T1000 (cell line): ENCODE data around the gene KCNK4.
"Not testable (repeated sequence)": the region's sequence is repeated elsewhere in the genome, so short reads cannot be mapped to it uniquely, and the experiment has no call there.

Source experiments
- DNase-seq: peaks from one replicate; lab custom pipeline; 2025; ENCODE audit warnings: mixed read lengths; lab: John Stamatoyannopoulos, UW

KCNK4 gene

DNA sequence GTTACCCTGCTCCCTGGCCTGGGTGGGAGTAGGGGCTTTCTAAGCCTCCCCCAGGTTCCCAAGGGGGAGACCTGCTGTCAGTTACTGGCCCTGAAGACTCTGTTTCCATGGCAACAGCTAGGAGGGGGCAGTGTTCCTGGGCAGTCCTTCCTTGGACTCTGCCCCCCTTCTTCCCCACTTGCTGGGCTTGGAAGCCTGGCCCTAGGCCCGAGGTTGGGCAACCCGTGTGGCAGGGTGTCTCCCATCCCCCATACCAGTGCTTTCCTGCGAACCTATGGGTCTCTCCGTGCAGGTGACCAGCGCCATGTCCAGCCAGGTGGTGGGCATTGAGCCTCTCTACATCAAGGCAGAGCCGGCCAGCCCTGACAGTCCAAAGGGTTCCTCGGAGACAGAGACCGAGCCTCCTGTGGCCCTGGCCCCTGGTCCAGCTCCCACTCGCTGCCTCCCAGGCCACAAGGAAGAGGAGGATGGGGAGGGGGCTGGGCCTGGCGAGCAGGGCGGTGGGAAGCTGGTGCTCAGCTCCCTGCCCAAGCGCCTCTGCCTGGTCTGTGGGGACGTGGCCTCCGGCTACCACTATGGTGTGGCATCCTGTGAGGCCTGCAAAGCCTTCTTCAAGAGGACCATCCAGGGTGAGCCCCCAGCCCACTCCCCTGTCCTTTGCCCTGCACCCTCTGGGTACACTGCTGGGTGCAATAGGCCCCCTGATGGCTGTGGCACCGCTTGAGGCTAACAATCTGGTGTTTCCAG lies 15.9 kb downstream of the KCNK4 start:
- DNase-seq: no peak

DNA sequence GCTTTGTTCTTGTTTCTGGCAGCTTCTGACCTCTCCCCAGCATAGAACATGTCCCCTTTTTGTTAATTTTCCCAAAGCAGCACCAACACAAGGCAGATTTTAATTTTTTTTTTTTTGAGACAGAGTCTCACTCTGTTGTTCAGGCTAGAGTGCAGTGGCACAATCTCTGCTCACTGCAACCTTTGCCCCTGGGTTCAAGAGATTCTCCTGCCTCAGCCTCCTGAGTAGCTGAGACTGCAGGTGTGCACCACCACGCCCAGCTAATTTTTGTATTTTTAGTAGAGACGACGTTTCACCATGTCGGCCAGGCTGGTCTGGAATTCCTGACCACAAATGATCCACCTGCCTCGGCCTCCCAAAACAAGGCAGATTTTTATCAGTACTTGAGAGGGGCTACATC lies 16.7 kb downstream of the KCNK4 start:
- DNase-seq: not testable (repeated sequence)

DNA sequence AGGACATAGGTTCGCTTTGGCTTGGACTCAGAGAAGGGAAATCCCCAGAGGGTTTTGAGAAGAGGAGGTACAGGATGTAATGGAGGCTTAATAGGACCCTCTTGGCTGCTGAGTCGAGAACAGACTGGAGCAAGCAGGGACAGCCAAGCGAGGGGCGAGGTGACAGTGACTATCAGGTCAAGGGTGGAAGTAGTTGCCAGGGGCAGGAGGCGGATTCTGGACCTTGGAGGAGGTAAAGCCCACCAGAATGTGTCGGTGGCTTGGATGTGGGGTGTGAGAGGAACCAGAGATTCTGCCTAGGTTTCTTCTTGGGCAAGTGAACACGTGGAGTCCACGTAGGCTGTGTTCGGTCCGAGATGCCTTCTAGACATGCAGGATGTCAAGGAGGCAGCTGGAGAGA lies 21.8 kb downstream of the KCNK4 start:
- DNase-seq: no peak

DNA sequence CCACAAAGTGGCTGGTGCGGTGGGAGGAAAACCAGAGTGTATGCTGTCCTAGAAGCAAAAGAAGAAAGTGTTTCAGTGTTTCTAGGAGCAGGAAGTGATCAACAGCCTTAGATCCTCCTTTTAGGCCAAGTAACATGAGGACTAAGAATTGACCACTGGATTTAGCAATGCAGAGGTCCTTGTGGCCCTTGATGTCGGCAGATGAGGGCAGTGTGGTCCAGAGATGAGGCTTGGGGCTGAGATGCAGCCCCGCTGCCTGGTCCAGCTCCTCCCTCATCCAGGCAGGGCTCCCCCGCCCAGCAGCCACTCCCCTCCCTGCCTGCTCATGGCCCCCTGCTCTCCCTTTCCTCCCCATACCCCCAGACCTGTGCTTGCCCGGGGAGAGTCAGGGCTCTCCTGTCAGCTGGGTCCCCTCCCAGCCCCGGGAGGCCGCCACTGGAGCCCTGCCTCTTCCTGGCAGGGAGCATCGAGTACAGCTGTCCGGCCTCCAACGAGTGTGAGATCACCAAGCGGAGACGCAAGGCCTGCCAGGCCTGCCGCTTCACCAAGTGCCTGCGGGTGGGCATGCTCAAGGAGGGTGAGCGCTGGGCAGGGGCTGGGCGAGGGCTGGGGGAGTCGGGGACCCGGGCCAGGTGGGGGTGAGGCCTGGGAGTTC lies 22.5 kb downstream of the KCNK4 start:
- DNase-seq: no peak

DNA sequence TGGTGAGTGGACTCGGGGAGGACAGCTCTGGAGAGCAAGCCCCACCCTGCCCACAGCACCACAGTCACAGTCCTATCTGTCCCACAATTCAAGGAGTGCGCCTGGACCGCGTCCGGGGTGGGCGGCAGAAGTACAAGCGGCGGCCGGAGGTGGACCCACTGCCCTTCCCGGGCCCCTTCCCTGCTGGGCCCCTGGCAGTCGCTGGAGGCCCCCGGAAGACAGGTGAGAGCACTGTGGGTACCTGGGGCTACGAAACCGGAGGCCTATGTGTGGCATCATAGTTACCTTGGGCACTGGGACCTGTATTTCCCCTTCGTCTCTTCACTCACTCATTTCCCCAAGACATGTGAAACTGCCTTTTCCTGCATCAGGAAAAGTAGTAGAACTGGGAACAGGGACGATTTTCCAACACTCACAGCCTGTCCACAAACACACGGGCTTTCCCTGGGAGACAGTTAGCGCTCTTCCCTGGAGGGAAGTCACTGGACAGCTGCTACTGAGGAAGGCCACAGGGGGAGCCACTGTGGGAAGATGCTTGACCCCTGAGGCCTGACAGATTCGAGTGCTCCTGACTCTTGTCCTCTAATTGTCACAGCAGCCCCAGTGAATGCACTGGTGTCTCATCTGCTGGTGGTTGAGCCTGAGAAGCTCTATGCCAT lies 23.2 kb downstream of the KCNK4 start:
- no peak for DNase-seq

DNA sequence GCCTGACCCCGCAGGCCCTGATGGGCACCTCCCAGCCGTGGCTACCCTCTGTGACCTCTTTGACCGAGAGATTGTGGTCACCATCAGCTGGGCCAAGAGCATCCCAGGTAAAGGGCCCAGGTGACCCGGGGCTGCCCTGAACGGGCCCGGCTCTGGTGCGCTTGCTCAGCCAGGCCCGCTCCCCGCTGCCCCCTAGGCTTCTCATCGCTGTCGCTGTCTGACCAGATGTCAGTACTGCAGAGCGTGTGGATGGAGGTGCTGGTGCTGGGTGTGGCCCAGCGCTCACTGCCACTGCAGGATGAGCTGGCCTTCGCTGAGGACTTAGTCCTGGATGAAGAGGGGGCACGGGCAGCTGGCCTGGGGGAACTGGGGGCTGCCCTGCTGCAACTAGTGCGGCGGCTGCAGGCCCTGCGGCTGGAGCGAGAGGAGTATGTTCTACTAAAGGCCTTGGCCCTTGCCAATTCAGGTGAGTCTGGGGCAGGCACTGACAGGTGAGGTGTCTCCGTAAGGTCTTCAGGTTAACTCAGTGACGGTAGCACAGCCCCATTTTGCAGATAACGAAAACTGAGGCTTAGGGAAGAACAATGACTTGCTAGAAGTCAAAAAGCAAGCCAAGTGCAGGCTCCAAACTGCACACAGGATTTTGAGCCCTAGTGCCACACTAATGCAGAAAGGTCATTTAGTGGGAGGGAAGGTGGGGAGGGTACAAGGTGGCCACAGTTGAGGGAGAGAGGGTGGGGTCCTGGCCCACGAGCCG lies 23.9 kb downstream of the KCNK4 start:
- no peak for DNase-seq

DNA sequence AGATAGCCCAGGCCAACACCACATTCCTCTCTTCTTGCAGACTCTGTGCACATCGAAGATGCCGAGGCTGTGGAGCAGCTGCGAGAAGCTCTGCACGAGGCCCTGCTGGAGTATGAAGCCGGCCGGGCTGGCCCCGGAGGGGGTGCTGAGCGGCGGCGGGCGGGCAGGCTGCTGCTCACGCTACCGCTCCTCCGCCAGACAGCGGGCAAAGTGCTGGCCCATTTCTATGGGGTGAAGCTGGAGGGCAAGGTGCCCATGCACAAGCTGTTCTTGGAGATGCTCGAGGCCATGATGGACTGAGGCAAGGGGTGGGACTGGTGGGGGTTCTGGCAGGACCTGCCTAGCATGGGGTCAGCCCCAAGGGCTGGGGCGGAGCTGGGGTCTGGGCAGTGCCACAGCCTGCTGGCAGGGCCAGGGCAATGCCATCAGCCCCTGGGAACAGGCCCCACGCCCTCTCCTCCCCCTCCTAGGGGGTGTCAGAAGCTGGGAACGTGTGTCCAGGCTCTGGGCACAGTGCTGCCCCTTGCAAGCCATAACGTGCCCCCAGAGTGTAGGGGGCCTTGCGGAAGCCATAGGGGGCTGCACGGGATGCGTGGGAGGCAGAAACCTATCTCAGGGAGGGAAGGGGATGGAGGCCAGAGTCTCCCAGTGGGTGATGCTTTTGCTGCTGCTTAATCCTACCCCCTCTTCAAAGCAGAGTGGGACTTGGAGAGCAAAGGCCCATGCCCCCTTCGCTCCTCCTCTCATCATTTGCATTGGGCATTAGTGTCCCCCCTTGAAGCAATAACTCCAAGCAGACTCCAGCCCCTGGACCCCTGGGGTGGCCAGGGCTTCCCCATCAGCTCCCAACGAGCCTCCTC lies 24.8 kb downstream of the KCNK4 start:
- DNase-seq: not testable (repeated sequence)

DNA sequence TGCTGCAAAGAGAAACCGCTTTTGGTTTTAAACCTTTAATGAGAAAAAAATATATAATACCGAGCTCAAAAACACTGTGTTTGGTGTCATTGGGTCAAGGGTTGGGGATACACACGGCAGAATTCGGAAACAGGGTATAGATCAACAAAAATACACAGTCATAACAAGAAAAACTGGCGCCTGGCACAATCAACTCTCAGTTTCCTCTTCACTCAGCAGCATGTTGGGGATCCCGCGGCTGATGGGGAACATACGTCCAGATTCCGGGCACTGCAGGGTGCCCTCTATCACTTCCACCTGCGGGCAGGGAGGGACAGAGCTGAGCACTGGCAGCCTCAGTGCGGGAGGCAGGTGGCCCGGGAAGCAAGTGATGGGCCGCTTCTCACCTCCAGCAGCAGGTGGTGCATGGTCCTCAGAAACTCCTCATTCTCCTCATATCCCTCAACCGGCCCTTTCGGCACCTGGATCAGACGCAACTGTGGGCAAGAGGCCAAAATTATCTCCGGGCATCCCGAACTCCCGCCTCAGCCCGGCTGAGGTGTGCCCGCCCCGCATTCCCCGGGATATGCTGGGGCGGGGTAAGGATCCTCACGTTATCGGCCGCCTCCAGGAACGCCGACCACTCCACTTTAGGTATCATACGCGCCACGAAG lies 25.7 kb downstream of the KCNK4 start:
- DNase-seq: no peak

DNA sequence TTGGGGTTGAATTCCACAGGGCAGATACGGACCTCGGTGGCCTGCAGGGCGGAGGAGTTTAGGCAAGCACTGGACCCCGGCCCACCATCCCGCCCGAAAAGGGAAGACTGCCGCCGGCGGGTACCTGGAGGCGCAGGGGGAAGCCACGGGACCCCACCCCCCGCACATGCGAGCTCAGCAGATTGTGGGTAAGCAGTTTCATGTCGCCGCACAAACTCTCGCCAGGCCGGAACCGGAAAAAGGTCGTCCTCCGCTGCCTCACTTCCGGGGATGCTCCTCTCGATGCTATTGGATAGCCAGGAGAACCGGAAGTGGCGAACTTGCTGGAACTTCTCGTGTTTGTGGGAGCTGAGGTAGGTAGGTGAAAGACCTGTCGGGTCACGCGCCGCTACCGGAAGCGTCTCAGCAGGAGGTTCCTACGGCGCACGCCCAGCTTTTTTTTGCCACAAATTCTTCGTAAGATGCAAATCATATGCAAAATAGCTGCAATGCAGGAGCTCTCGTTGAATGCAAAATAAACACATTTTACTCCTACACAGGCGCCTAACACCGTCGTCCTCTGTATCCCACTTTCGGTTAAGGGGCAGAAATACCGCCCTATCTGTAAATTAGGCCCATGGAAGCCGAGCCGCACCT lies 26.3 kb downstream of the KCNK4 start, which contains the start of gene TRMT112:
TRMT112 (minus strand) TSS at position 235 of the 636 bp plus-strand sequence; CDS start at position 202, 33 bp downstream.
- peak; percentile 92 for DNase-seq

DNA sequence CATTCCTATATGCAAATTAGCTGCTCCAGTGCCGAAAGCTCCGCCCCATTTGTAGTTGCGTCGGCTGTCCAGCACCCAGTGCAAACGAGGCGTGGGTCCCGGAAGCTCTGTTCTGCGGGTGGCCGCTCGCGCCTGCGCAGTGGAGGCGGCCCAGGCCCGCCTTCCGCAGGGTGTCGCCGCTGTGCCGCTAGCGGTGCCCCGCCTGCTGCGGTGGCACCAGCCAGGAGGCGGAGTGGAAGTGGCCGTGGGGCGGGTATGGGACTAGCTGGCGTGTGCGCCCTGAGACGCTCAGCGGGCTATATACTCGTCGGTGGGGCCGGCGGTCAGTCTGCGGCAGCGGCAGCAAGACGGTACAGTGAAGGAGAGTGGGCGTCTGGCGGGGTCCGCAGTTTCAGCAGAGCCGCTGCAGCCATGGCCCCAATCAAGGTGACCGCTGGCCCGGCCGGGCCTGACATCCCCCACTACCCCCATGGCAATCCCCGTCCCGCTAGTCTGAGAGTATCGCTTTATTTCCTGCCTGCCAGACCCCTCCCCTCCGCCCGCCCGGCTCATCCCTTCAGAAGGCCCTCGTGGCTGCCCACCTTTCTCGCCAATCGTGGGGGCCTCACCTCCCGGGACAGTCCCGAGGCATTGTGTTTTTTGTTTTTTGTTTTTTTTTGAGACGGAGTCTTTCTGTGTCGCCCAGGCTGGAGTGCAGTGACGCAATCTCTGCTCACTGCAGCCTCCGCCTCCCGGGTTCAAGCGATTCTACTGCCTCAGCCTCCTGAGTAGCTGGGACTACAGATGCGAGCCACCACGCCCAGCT lies 27.1 kb downstream of the KCNK4 start, which contains the start of gene PRDX5:
PRDX5 (plus strand) TSS at position 161 of the 805 bp plus-strand sequence; CDS start at position 256, 95 bp downstream.
- DNase-seq: peak; percentile 94

DNA sequence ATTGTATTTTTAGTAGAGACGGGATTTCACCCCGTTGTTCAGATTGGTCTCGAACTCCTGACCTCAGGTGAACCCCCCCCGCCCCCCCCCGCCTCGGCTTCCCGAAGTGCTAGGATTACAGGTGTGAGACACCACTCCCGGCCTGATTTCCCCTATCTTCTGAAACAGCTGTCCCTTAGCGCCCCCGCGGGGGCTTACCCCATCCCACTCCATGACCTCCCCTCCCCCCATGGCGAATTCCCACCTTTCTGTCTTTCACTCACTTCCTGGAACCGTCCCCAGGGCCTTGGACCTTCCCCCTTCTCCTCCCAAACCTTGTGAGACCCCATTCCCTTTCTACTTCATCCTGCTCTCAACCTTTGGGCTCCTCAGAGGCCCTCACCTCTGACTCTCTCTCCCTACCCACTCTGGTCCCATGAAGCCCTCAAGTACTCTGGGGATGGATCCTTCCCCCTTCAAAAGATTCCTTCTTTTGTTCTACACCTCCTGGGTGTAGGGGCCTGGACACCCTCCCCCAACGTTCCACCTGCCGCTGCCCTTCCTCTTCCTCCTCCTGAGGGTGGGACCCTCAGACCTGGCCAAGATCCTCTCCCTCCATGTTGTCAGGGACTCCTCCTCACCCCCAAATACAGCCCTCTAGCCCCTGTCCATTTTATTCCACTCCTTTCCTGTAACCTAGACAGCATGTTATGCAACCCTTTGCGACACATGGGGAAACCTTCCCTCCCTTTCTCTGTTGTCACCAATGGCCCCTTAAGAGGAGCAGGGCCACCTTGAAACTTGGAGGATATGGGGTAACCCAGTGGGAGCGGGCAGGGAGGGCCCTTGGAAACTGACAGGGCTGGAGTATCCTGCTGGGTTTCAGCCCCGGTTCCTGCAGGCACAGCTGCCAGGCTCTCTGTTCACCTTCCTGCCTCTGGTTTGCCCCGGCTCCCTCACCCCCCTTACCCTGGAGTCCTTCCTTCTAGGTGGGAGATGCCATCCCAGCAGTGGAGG lies 28.0 kb downstream of the KCNK4 start:
- DNase-seq: no peak

DNA sequence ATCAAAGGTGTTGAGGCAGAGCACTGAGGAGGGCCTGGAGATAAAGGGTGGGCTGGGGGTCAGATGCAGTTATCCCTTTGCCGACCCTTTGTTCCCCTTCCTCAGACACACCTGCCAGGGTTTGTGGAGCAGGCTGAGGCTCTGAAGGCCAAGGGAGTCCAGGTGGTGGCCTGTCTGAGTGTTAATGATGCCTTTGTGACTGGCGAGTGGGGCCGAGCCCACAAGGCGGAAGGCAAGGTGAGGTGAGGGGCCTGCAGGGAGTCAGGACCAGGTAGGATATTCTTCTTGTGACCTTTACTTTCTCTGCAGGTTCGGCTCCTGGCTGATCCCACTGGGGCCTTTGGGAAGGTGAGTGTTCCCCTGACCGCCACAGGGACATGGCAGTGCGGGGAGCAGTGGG lies 29.5 kb downstream of the KCNK4 start:
- DNase-seq: no peak

DNA sequence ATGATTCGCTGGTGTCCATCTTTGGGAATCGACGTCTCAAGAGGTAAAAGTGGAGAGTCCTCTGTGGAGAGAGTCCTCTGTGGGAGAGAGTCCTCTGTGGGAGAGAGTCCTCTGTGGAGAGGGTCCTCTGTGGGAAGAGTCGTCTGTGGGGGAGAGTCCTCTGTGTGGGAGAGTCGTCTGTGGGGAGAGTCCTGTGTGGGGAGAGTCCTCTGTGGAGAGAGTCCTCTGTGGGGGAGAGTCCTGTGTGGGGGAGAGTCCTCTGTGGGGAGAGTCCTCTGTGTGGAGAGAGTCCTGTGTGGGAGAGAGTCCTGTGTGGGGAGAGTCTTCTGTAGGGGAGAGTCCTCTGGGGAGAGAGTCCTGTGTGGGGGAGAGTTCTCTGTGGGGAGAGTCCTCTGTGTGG lies 29.9 kb downstream of the KCNK4 start:
- DNase-seq: no peak

DNA sequence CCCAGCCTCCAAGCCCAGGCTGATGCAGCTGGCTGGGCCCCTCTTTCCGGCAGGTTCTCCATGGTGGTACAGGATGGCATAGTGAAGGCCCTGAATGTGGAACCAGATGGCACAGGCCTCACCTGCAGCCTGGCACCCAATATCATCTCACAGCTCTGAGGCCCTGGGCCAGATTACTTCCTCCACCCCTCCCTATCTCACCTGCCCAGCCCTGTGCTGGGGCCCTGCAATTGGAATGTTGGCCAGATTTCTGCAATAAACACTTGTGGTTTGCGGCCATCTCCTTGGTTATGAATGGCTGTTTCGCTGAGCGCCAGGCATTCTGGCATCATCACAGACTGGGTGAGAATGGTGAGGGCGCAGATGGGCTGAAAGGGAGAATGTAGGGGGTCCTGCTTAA lies 30.4 kb downstream of the KCNK4 start:
- DNase-seq: no peak

DNA sequence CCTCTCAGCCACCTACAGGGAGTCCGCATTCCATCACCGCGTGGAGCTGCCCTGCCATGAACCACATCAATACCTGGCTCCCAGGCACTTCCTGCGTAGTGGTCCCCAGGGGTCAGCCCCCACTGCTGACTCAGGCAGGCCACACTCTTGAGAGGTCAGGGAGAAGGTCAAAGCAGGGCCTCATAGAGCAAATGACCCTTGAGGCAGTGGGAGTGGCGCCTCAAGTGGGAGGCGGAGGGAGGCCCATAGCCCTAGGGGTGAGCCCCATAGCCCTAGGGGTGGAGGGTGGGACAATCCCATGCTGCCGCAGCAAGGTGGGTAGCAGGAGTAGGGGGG lies 31.8 kb downstream of the KCNK4 start:
- DNase-seq: no peak

DNA sequence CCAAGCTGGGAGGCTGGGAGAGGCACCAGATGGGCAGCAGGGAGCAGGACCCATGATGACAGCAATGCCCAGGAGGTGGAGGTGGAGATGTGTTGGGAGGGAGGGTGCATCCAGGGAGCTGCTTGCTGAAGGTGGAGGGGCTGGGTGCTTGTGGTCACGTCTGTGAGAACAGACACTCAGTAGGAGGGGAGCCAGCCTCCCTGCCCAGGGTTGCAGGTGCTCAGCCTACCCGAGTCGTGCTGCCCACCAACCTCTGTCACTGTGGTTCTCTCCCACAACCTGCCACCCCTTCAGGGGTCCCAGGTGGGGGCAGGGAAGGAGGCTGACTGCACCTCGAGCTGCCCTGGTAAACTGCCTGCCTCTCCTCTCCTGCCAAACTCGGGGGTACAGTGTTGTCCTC lies 32.3 kb downstream of the KCNK4 start:
- DNase-seq: no peak

DNA sequence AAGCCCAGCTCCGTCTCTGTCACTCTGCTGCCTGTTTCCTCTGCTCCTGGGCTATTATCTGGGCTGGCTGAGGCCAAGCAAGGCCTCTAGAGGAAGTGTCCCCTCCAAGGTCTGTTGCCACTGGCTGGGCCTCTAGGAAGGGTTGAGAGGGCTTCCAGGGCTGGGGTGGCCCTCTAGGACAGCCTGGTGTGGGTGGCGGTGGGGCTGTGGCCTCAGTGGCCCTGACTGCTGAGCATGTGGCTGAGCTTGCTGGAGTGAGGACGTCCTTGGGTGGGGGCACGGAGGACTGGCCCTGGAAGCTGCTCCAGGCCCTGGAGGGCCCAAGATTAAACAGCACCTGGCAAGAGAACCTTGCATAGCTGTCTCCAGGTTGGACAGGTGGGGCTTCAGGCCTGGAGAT lies 32.9 kb downstream of the KCNK4 start:
- DNase-seq: not testable (repeated sequence)
